Activated naive CD8-positive, alpha-beta T cell treated with anti-CD3 and anti-CD28 coated beads, Interleukin-2, amount 50 U/mL, for 24 hours (primary cell): ENCODE results near the gene DIDO1.
"Not testable (repeated sequence)": the region's sequence is repeated elsewhere in the genome, so short reads cannot be mapped to it uniquely, and the experiment has no call there.

ENCODE experiments used
- ATAC-seq: fragments of 150-1000 bp; cut with Tn5 transposase; one replicate; pipeline ENCODE4 v1.10.0; 2021
- DNase-seq: peaks from one replicate; pipeline ENCODE4 v3.0.0; 2021
- H3K27ac Mint-ChIP-seq: one replicate; pipeline ENCODE4 v1.8.0; 2021; ENCODE audit warnings: mild to moderate bottlenecking, mixed read lengths
- H3K27me3 Mint-ChIP-seq: one replicate; pipeline ENCODE4 v1.8.0; 2021; ENCODE audit warnings: mixed read lengths
- H3K36me3 Mint-ChIP-seq: one replicate; pipeline ENCODE4 v1.8.0; 2021; ENCODE audit warnings: low read depth, mixed read lengths
- H3K4me1 Mint-ChIP-seq: one replicate; pipeline ENCODE4 v1.8.0; 2021; ENCODE audit warnings: mixed read lengths
- H3K4me3 Mint-ChIP-seq: one replicate; pipeline ENCODE4 v1.8.0; 2021; ENCODE audit warnings: mild to moderate bottlenecking, moderate library complexity, mixed read lengths
- H3K9me3 Mint-ChIP-seq: one replicate; pipeline ENCODE4 v1.8.0; 2021; ENCODE audit warnings: mixed read lengths

The DIDO1 gene

GRCh38 chr20:62966212-62967148, 40.2 kb upstream of the DIDO1 start:
- no peaks in the 10 kb centered on the region for H3K9me3 Mint-ChIP-seq
- H3K27me3 Mint-ChIP-seq, result peaks cover 3% of the 10 kb centered on the region
- H3K4me1 Mint-ChIP-seq, result peaks cover under 1% of the 10 kb centered on the region

GRCh38 chr20:62965363-62965771, 39.1 kb upstream of the DIDO1 start:
- Mint-ChIP-seq H3K36me3 (peaks cover 2% of the 10 kb centered on the region), H3K4me1 (no peaks in the 10 kb centered on the region), H3K27ac (no peak overlapping the region), H3K4me3 (no peak overlapping the region), H3K9me3 (no peaks in the 10 kb centered on the region), H3K27me3 (no peaks in the 10 kb centered on the region)
- DNase-seq (no peak), ATAC-seq (no peak)

More at GRCh38 chr20:62966212-62967148, 40.2 kb upstream of the DIDO1 start:
- ATAC-seq, result no peak
- Mint-ChIP-seq H3K27ac (no peak overlapping the region), H3K36me3 (peaks cover 2% of the 10 kb centered on the region), H3K4me3 (no peak overlapping the region)
- no peak for DNase-seq

DNA sequence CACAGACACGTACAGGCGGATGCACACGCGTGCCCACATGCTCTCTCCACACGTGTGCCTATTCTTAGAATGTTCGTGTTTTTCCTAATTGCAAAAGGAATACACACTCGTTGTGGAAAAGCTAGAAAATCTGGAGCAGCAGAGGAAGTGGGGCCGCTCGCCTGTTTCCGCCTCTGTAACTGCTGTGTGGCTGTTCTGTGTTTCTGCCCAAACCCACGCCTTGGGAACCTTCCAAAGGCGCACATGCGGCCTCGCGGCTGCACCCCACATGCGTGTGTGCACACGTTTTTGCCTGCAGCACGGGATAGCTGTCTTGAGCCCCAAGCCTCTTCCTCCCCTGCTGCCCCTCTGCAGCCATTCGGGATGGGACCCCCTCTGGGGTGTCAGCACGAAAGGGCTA, 38.4 kb upstream of the DIDO1 start:
- no peaks in the 10 kb centered on the region for H3K9me3 Mint-ChIP-seq
- no peaks in the 10 kb centered on the region for H3K27me3 Mint-ChIP-seq
- no peak for ATAC-seq
- H3K4me3 Mint-ChIP-seq, result no peak overlapping the region
- peaks cover 4% of the 10 kb centered on the region for H3K36me3 Mint-ChIP-seq
- no peak overlapping the region for H3K27ac Mint-ChIP-seq
- DNase-seq, result no peak
- H3K4me1 Mint-ChIP-seq, result peaks cover 4% of the 10 kb centered on the region

DNA sequence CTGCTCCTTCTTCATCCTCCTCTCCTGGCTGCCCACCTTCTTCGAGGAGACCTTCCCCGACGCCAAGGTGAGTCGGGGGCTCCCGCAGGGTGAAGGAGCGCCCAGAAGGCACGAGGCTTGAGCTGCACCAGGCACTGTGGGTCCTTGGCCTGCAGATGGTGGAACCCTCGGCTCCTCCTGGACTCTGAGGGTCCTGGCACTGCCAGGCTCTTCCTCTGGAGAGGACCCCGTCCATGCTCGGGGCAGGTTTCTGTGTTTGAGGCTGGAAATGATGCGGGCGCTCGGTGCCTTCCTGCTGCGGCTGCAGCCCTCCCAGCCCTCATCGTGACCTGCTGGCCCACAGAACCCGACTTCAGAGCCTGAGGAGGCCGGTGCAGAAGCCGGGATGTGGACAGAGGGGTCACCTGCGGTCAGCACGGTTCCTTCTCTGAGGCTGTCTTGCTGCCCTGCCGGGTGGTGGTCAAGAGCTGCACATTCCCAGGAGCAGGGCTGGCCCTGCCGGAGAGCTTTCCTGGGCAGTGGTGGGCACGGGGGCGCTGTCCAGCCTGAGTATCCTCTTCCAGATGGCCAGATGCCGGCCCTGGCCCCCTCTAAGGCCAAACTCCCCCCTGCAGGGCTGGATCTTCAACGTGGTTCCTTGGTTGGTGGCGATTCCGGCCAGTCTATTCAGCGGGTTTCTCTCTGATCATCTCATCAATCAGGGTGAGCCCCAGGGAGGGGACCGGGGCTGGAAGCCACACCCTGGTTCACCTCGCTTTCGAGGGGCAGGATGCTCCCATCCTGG, 37.5 kb upstream of the DIDO1 start:
- ATAC-seq (no peak), DNase-seq (no peak)
- Mint-ChIP-seq H3K9me3 (no peaks in the 10 kb centered on the region), H3K27me3 (no peaks in the 10 kb centered on the region), H3K4me1 (peaks cover 8% of the 10 kb centered on the region), H3K36me3 (peaks cover 4% of the 10 kb centered on the region), H3K4me3 (no peak overlapping the region), H3K27ac (no peak overlapping the region)

GRCh38 chr20:62962891-62963613, 36.7 kb upstream of the DIDO1 start:
- H3K4me3 Mint-ChIP-seq, result no peak overlapping the region
- ATAC-seq, result no peak

DNA sequence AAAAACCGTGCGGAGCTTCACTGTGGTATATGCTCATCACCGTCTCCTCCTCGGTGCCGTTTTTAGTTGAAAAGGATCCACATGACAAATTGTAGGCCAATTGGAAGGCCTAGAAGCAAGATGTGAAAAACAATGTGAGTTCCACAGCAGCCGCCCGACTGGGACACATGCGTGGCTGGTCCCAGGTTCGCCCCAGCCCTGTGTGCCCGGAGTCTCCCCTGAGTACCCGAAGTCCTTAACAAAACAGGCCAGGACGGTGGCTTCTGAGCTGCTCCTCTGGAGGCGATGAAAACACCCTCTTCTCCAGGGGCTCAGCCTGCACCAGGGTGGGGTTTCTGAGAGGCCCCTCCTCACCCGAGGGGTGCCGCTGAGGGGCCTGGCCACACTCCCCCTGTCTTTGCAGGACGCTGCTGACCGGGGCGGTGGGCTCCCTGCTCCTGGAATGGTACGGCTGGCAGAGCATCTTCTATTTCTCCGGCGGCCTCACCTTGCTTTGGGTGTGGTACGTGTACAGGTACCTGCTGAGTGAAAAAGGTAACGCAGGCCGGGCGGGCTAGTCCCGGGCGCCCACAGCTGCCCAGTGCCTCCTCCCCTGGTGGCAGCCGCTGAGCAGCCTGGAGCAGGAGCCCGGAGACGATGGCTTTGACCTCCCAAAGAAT, 36.0 kb upstream of the DIDO1 start:
- DNase-seq (no peak), ATAC-seq (no peak)
- H3K36me3 Mint-ChIP-seq, result peaks cover 8% of the 10 kb centered on the region
- no peak overlapping the region for H3K4me3 Mint-ChIP-seq
- H3K27ac Mint-ChIP-seq, result no peak overlapping the region
- H3K27me3 Mint-ChIP-seq, result no peaks in the 10 kb centered on the region
- H3K4me1 Mint-ChIP-seq, result peaks cover 11% of the 10 kb centered on the region
- H3K9me3 Mint-ChIP-seq, result no peaks in the 10 kb centered on the region

More at GRCh38 chr20:62962891-62963613, 36.7 kb upstream of the DIDO1 start:
- H3K27ac Mint-ChIP-seq, result no peak overlapping the region
- H3K36me3 Mint-ChIP-seq, result peaks cover 4% of the 10 kb centered on the region
- H3K9me3 Mint-ChIP-seq, result no peaks in the 10 kb centered on the region
- H3K4me1 Mint-ChIP-seq, result peaks cover 10% of the 10 kb centered on the region
- no peak for DNase-seq
- H3K27me3 Mint-ChIP-seq, result no peaks in the 10 kb centered on the region

- Mint-ChIP-seq H3K36me3 (peaks cover 8% of the 10 kb centered on the region), H3K27me3 (no peaks in the 10 kb centered on the region), H3K4me1 (peaks cover 11% of the 10 kb centered on the region), H3K4me3 (no peak overlapping the region), H3K27ac (no peak overlapping the region), H3K9me3 (no peaks in the 10 kb centered on the region)
- DNase-seq (no peak), ATAC-seq (no peak)
Observed at GRCh38 chr20:62961799-62962198, 35.5 kb upstream of the DIDO1 start.

DNA sequence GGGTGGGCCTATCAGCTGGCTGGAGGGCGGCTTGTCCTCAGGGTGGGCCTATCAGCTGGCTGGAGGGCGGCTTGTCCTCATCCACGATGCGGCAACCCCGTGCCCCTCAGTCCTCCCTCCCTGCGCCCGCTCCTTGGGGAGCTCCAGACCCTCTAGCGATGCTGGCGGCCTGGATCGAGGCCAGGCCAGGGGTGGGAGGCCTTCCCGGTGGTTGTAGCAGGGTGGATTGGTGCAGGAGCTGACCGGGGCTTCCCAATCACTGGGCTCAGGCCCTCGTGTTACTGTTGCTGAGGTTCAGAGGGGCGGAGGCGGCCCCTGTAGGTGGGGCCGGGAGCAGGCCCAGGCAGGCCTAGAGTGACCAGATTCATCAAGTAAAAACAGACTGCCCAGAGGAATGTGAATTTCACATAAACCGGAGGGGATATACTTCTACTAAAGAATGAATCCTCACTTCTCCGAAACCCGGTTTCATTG, 35.0 kb upstream of the DIDO1 start:
- no peak overlapping the region for H3K4me3 Mint-ChIP-seq

GRCh38 chr20:62960446-62961309, 34.4 kb upstream of the DIDO1 start:
- not testable (repeated sequence) for H3K36me3 Mint-ChIP-seq, H3K9me3 Mint-ChIP-seq, H3K27ac Mint-ChIP-seq, DNase-seq, H3K27me3 Mint-ChIP-seq, ATAC-seq, H3K4me3 Mint-ChIP-seq
- peaks cover 11% of the 10 kb centered on the region for H3K4me1 Mint-ChIP-seq

More for the DNA sequence above, 35.0 kb upstream of the DIDO1 start:
- H3K36me3 Mint-ChIP-seq, result peaks cover 8% of the 10 kb centered on the region
- no peaks in the 10 kb centered on the region for H3K9me3 Mint-ChIP-seq
- ATAC-seq (no peak), DNase-seq (no peak)
- peaks cover 11% of the 10 kb centered on the region for H3K4me1 Mint-ChIP-seq
- no peaks in the 10 kb centered on the region for H3K27me3 Mint-ChIP-seq
- H3K27ac Mint-ChIP-seq, result no peak overlapping the region

DNA sequence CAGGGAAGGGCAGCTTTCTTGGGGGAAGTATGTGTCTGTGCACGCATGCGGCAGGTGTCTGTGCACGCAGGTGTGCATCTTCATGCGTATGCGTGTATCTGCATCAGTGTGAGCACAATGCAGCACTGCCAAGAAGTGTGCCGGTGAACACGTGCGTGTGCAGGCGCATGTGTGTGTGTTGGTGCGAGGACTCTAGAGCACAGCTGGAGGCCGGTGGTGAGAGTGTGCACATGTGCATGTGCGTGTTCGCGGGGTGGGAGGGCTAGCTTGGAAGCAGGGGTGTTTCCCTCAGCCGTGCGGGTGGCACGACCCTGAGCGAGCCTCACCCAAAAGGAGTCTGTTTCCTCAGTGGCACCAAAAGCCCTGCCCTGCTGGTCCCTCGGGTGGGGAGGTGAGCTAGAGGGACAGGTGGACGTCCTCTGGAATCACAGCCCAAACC, 33.7 kb upstream of the DIDO1 start:
- H3K4me1 Mint-ChIP-seq, result peaks cover 11% of the 10 kb centered on the region
- H3K36me3 Mint-ChIP-seq, result peaks cover 6% of the 10 kb centered on the region
- H3K27me3 Mint-ChIP-seq, result no peaks in the 10 kb centered on the region
- DNase-seq (no peak), ATAC-seq (no peak)
- H3K27ac Mint-ChIP-seq, result no peak overlapping the region
- no peaks in the 10 kb centered on the region for H3K9me3 Mint-ChIP-seq
- H3K4me3 Mint-ChIP-seq, result no peak overlapping the region

DNA sequence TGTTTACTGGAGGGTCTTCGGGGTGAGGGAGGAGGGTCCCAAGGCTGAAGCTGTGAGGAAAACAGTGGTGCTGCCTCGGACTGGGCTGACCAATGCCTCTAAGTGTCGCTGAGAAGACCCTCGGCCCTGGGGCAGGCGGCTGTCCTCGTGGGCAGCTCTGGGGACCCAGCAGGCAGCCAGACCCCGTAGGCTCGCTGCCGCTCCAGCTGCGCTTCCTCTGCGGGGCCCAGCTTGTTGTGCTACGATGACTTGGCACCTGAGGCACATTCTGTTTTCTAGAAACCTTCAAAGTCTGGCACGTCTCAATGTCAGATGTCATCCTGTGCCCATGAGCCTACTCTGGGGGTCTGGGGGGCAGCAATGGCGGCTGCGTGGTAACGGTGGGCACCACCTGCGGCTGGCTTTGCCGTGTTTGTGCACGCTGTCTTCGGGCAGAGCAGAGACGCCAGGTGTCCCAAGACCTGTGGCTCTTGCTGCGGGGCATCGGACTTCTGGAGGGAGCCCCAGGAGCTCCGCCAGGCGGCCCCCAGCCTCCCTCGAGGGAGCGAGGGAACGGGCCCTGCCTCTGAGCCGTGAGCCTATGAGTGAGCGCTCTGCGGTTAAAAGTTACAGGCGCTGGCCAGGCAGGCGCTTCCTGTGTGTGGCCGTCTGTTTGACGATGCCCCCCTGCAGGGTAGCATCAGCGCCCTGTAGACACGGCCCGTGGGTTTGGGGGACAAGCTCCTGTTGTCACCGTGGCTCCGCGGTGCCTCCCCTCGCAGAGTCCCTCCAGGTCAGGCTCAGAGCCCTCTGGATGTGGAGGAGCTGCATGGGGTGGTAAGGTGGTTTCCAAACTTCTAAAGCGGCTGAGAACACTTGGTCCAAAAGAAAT, 33.0 kb upstream of the DIDO1 start:
- no peak for DNase-seq
- Mint-ChIP-seq H3K9me3 (no peaks in the 10 kb centered on the region), H3K4me3 (no peak overlapping the region), H3K4me1 (peaks cover 17% of the 10 kb centered on the region), H3K27ac (no peak overlapping the region), H3K36me3 (peaks cover 6% of the 10 kb centered on the region), H3K27me3 (no peaks in the 10 kb centered on the region)
- peak; percentile 34 for ATAC-seq

- H3K4me1 Mint-ChIP-seq, result peaks cover 22% of the 10 kb centered on the region
- no peak overlapping the region for H3K4me3 Mint-ChIP-seq
- no peak for ATAC-seq
- no peaks in the 10 kb centered on the region for H3K27me3 Mint-ChIP-seq
- H3K9me3 Mint-ChIP-seq, result no peaks in the 10 kb centered on the region
- H3K36me3 Mint-ChIP-seq, result peaks cover 6% of the 10 kb centered on the region
- no peak for DNase-seq
- no peak overlapping the region for H3K27ac Mint-ChIP-seq
Observed at GRCh38 chr20:62958388-62959100, 32.2 kb upstream of the DIDO1 start.
